Karpas-422 (cell line): ENCODE data around the gene LRR1. TPM values are rescaled to one million over a fixed set of nuclear protein-coding genes. Genes with fewer than 3 reads are reported as not detected.
A peak's percentile ranks its signal among the peaks of the same experiment; 100 is the strongest.

ENCODE experiments used
- DNase-seq: peaks from one replicate; pipeline ENCODE4 v3.0.0-alpha.2; 2015
- H2AFZ ChIP-seq: fragments of 200-600 bp; sonication (generic); 2 replicates; pipeline ENCODE4 v1.6.1; 2014; ENCODE audit warnings: antibody characterized with exemption, low read length, mixed read lengths
- H3K27ac ChIP-seq: fragments of 200-600 bp; sonication (generic); 2 replicates; pipeline ENCODE4 v1.5.1; 2014; ENCODE audit warnings: mild to moderate bottlenecking, low read length, moderate library complexity
- H3K27me3 ChIP-seq: fragments of 200-600 bp; sonication (generic); 2 replicates; pipeline ENCODE4 v1.6.1; 2014; ENCODE audit warnings: low read length, mixed read lengths
- H3K36me3 ChIP-seq: fragments of 200-600 bp; sonication (generic); 2 replicates; pipeline ENCODE4 v1.6.1; 2014; ENCODE audit warnings: low read length, mixed read lengths; ENCODE audit not compliant: insufficient read depth
- H3K4me1 ChIP-seq: fragments of 200-600 bp; sonication (generic); 2 replicates; pipeline ENCODE4 v1.6.1; 2014; ENCODE audit warnings: mild to moderate bottlenecking, low read length, mixed read lengths
- H3K4me2 ChIP-seq: fragments of 200-600 bp; sonication (generic); 2 replicates; pipeline ENCODE4 v1.6.1; 2014; ENCODE audit warnings: low read length, low read depth, mild to moderate bottlenecking; ENCODE audit not compliant: poor library complexity, severe bottlenecking
- H3K4me3 ChIP-seq: fragments of 200-600 bp; sonication (generic); 2 replicates; pipeline ENCODE4 v1.5.1; 2014; ENCODE audit warnings: mild to moderate bottlenecking, antibody characterized with exemption, low read length, mixed read lengths
- H3K79me2 ChIP-seq: fragments of 200-600 bp; sonication (generic); 2 replicates; pipeline ENCODE4 v1.6.1; 2014; ENCODE audit warnings: mild to moderate bottlenecking, low read length, mixed read lengths
- H3K9ac ChIP-seq: fragments of 200-600 bp; sonication (generic); 2 replicates; pipeline ENCODE4 v1.6.0; 2014; ENCODE audit warnings: low read length
- H3K9me2 ChIP-seq: fragments of 200-600 bp; sonication (generic), shearing (Covaris generic); replicated peaks from 2 replicates; pipeline ENCODE4 v1.6.0; 2014; ENCODE audit warnings: mild to moderate bottlenecking, low read length, moderate library complexity; ENCODE audit not compliant: insufficient read depth
- H3K9me3 ChIP-seq: fragments of 300-700, 200-600 bp; sonication (generic); 2 replicates; pipeline ENCODE4 v1.6.1; 2014; ENCODE audit warnings: low read length, mixed read lengths
- H4K20me1 ChIP-seq: fragments of 200-600 bp; sonication (generic); 2 replicates; pipeline ENCODE4 v1.6.1; 2014; ENCODE audit warnings: mild to moderate bottlenecking, antibody characterized with exemption, low read length, low read depth; ENCODE audit not compliant: insufficient read depth
- total RNA-seq: library from RNA; depleted of rRNA; stranded (reverse); fragments of >200 nt; shearing (Covaris generic); gene quantifications from 2 replicates; pipeline ENCODE4 v1.2.3, GENCODE V29; 2014; ENCODE audit warnings: low replicate concordance; rRNA removed

Gene LRR1
- total RNA-seq, result 62.1 and 75.1 TPM in 2 replicates

DNA sequence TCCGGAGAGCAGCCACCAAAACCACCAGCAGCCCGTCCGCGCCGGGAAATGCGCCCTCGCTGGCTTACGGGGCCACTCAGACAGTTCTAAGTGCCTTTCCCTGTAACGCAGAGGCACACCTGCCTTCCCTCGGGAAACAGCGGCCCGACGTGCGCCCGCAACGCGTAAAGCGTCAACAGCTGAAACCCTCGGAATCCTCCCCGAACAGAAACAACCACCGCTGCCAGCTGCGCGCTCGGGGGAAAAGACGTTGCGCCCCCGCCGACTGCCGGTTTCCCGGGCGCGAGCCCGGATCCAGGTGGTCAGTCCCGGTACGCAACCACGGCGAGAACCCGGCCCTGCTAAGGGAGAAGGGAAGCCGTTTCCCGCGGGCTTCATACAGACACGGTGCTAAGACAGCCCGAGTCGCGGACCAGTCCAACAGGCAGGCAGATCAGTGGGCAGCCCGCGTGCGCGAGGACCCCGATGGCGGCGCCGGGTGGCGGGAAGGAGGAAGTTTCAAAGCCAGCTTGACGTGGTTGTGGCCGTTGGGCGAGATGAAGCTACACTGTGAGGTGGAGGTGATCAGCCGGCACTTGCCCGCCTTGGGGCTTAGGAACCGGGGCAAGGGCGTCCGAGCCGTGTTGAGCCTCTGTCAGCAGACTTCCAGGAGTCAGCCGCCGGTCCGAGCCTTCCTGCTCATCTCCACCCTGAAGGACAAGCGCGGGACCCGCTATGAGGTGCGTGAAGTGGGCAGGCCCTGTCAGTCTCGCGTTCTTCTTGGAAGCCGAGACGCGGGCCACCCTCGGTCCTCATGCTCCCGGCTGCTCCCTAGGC lies at the start of gene LRR1:
Gene LRR1, plus strand, starts transcription at position 456 of the 816 bp plus-strand sequence. Its CDS starts 81 bp downstream, at position 537.
- Histone ChIP-seq H4K20me1 (no peaks in the 10 kb centered on the region), H2AFZ (peak within 1 kb of the TSS; percentile 33), H3K27ac (peak within 1 kb of the TSS; percentile 80), H3K9me3 (no peaks in the 10 kb centered on the region), H3K9ac (peak within 1 kb of the TSS; percentile 93), H3K4me1 (peaks cover 49% of the 10 kb centered on the region), H3K79me2 (peaks cover 55% of the 10 kb centered on the region), H3K27me3 (no peaks in the 10 kb centered on the region), H3K4me2 (peak within 1 kb of the TSS; percentile 96), H3K9me2 (no peaks in the 10 kb centered on the region), H3K36me3 (peaks cover 17% of the 10 kb centered on the region), H3K4me3 (peak within 1 kb of the TSS; percentile 80)
- DNase-seq, result peak; percentile 95

GRCh38 chr14:49549446-49549845 lies 49.3 kb upstream of the LRR1 start:
- DNase-seq, result no peak
- H4K20me1 ChIP-seq, result no peaks in the 10 kb centered on the region
- H3K4me3 ChIP-seq, result no peak overlapping the region
- no peaks in the 10 kb centered on the region for H3K4me1 ChIP-seq
- no peaks in the 10 kb centered on the region for H3K79me2 ChIP-seq
- H3K9ac ChIP-seq, result no peak overlapping the region
- no peak overlapping the region for H3K27ac ChIP-seq
- H3K9me3 ChIP-seq, result no peaks in the 10 kb centered on the region
- no peaks in the 10 kb centered on the region for H3K9me2 ChIP-seq
- no peaks in the 10 kb centered on the region for H3K27me3 ChIP-seq
- no peaks in the 10 kb centered on the region for H3K36me3 ChIP-seq
- H3K4me2 ChIP-seq, result no peak overlapping the region
- H2AFZ ChIP-seq, result no peak overlapping the region

DNA sequence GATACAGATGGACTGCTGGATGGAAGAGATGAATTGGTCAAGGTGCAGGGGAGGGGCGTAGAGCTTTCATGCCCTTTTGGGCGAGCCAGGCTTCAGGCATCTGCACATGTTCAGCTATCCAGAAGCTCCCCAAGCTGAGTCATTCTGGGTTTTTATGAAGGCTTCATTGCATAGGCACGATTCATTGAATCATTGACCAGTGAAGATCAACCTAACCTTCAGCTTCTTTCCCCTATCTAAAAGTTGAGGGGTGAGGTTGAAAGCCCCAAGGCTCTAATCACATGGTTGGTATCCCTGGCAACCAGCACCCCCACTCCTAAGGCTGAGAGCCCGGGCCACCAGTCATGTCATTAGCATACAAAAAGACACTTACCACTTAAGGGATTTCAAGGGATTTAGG lies 48.9 kb upstream of the LRR1 start:
- Histone ChIP-seq H3K27ac (no peak overlapping the region), H3K4me1 (no peaks in the 10 kb centered on the region), H3K4me2 (no peak overlapping the region), H3K9ac (no peak overlapping the region), H3K27me3 (no peaks in the 10 kb centered on the region), H3K79me2 (no peaks in the 10 kb centered on the region), H4K20me1 (no peaks in the 10 kb centered on the region), H2AFZ (no peak overlapping the region), H3K9me2 (no peaks in the 10 kb centered on the region), H3K4me3 (no peak overlapping the region), H3K9me3 (no peaks in the 10 kb centered on the region), H3K36me3 (no peaks in the 10 kb centered on the region)
- DNase-seq, result no peak

GRCh38 chr14:49550286-49551184 lies 48.2 kb upstream of the LRR1 start:
- H2AFZ ChIP-seq, result no peak overlapping the region
- H3K4me2 ChIP-seq, result no peak overlapping the region
- H3K9me3 ChIP-seq, result no peaks in the 10 kb centered on the region
- peak; percentile 63 for DNase-seq
- H3K79me2 ChIP-seq, result no peaks in the 10 kb centered on the region
- H3K9ac ChIP-seq, result no peak overlapping the region
- no peaks in the 10 kb centered on the region for H3K36me3 ChIP-seq
- H3K4me3 ChIP-seq, result no peak overlapping the region
- H4K20me1 ChIP-seq, result no peaks in the 10 kb centered on the region
- H3K4me1 ChIP-seq, result no peaks in the 10 kb centered on the region
- no peaks in the 10 kb centered on the region for H3K9me2 ChIP-seq
- H3K27me3 ChIP-seq, result no peaks in the 10 kb centered on the region
- no peak overlapping the region for H3K27ac ChIP-seq

DNA sequence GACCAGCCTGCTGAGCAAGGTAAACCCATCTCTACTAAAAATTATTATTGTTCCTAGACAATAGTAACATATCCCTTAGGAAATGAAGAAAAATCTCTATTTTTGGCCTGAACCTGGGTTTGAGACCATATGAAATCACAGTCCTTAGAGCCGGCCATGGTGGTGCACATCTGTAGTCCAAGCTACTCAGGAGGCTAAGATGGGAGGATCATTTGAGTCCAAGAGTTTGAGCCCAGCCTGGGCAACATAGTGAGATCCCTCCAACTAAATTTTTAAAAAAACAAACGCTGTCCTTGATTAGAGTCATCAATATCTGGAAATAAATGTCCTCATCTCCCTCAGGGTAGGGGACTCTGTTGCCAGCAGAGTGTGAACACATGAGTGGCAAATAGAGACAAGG lies 47.2 kb upstream of the LRR1 start:
- no peaks in the 10 kb centered on the region for H3K9me3 ChIP-seq

DNA sequence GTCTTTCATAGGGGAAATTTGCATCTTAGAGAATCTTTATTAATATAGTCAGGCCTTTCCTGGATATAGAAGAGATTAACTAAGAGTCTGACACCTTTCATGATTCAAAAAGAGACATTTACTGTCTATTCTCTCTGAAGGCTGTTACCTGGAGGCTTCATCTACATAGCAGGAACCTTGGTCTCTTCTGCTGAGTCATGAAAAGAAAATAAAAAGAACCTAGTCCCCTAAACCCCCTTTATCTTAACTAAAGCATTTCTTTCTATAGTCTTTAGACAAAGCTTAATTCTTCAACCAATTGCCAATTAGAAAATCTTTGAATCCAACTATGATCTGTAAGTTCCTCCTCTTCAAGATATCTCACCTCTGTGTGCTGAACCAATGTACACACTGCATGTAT lies 45.6 kb upstream of the LRR1 start:
- Histone ChIP-seq H3K9ac (no peak overlapping the region), H3K9me3 (no peaks in the 10 kb centered on the region), H3K4me2 (no peak overlapping the region), H3K36me3 (no peaks in the 10 kb centered on the region), H3K4me1 (no peaks in the 10 kb centered on the region), H2AFZ (no peak overlapping the region), H3K9me2 (no peaks in the 10 kb centered on the region), H3K27ac (no peak overlapping the region), H3K27me3 (no peaks in the 10 kb centered on the region), H3K79me2 (no peaks in the 10 kb centered on the region), H4K20me1 (no peaks in the 10 kb centered on the region), H3K4me3 (no peak overlapping the region)
- no peak for DNase-seq

More for the DNA sequence above, 47.2 kb upstream of the LRR1 start:
- H3K36me3 ChIP-seq, result no peaks in the 10 kb centered on the region
- no peak overlapping the region for H3K4me3 ChIP-seq
- no peaks in the 10 kb centered on the region for H3K4me1 ChIP-seq
- H3K9ac ChIP-seq, result no peak overlapping the region
- H3K79me2 ChIP-seq, result no peaks in the 10 kb centered on the region
- no peaks in the 10 kb centered on the region for H3K9me2 ChIP-seq
- no peak for DNase-seq
- no peaks in the 10 kb centered on the region for H4K20me1 ChIP-seq
- H3K4me2 ChIP-seq, result no peak overlapping the region
- no peaks in the 10 kb centered on the region for H3K27me3 ChIP-seq
- no peak overlapping the region for H2AFZ ChIP-seq
- H3K27ac ChIP-seq, result no peak overlapping the region

- Histone ChIP-seq H3K9me3 (no peaks in the 10 kb centered on the region), H3K9ac (no peak overlapping the region), H3K27me3 (no peaks in the 10 kb centered on the region), H3K4me2 (no peak overlapping the region), H2AFZ (no peak overlapping the region), H3K4me3 (no peak overlapping the region), H3K36me3 (no peaks in the 10 kb centered on the region), H3K27ac (no peak overlapping the region), H3K4me1 (peaks cover 2% of the 10 kb centered on the region; the same call in 1 of the 2 replicates), H3K79me2 (no peaks in the 10 kb centered on the region), H3K9me2 (no peaks in the 10 kb centered on the region), H4K20me1 (no peaks in the 10 kb centered on the region)
- DNase-seq, result no peak
These were observed 44.8 kb upstream of the LRR1 start for GRCh38 chr14:49553892-49554291.
